GM21423 (cell line): ENCODE results near the gene SLC45A2.
"Not testable (repeated sequence)": the region's sequence is repeated elsewhere in the genome, so short reads cannot be mapped to it uniquely, and the experiment has no call there.

Experiments
- ATAC-seq: cut with Tn5 transposase; IDR thresholded peaks from one replicate; pipeline ENCODE4 v1.9.1; 2021; ENCODE audit warnings: mild to moderate bottlenecking, moderate library complexity; ENCODE audit not compliant: unreplicated experiment

SLC45A2 gene

GRCh38 chr5:33931136-33931535 lies 53.4 kb downstream of the SLC45A2 start:
- no peak for ATAC-seq

- ATAC-seq, result no peak
These were observed 54.4 kb downstream of the SLC45A2 start for GRCh38 chr5:33929925-33930690.

GRCh38 chr5:33928283-33928682 lies 56.2 kb downstream of the SLC45A2 start:
- ATAC-seq, result no peak

GRCh38 chr5:33927685-33928084 lies 56.8 kb downstream of the SLC45A2 start:
- ATAC-seq, result no peak

GRCh38 chr5:33925278-33925677 lies 59.2 kb downstream of the SLC45A2 start:
- ATAC-seq, result no peak

GRCh38 chr5:33921002-33921401 lies 63.5 kb downstream of the SLC45A2 start:
- ATAC-seq, result no peak

- not testable (repeated sequence) for ATAC-seq
These were observed 69.6 kb downstream of the SLC45A2 start for GRCh38 chr5:33914844-33915243.

GRCh38 chr5:33906248-33906647 lies 78.2 kb downstream of the SLC45A2 start:
- ATAC-seq, result not testable (repeated sequence)

GRCh38 chr5:33905381-33905780 lies 79.1 kb downstream of the SLC45A2 start:
- no peak for ATAC-seq

GRCh38 chr5:33903118-33903517 lies 81.4 kb downstream of the SLC45A2 start:
- no peak for ATAC-seq

GRCh38 chr5:33901156-33901555 lies 83.3 kb downstream of the SLC45A2 start:
- no peak for ATAC-seq
